Left kidney (tissue), 8 donors: ENCODE data around the gene PRM1. TPM values are rescaled to one million over a fixed set of nuclear protein-coding genes. Genes with fewer than 3 reads are reported as not detected.
A peak's percentile ranks its signal among the peaks of the same experiment; 100 is the strongest.

Source experiments
- DNase-seq: peaks from one replicate; pipeline ENCODE4 v3.0.0-alpha.2; 2013
- long read RNA-seq, 8 donors: transcript quantifications; one replicate each; lab custom pipeline, GENCODE V29; 2026
- polyA plus RNA-seq: library from polyadenylated mRNA; unstranded; fragments of 120-200 nt; gene quantifications from one replicate; pipeline ENCODE4 v1.2.1, GENCODE V29; 2013; ENCODE audit not compliant: insufficient read length

Gene PRM1, protein sequence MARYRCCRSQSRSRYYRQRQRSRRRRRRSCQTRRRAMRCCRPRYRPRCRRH
- not detected for polyA plus RNA-seq
- long read RNA-seq, donor 1: 0 reads
- long read RNA-seq, donor 2: 0 reads
- long read RNA-seq, donor 3: 0 reads
- long read RNA-seq, donor 4: 0 reads
- long read RNA-seq, donor 5: 0 reads
- long read RNA-seq, donor 6: 0 reads
- long read RNA-seq, donor 7: 0 reads
- long read RNA-seq, donor 8: 0 reads

GRCh38 chr16:11280616-11281522, at the start of gene PRM1:
Gene PRM1, minus strand, starts transcription at chr16:11281330. Its CDS starts 92 bp downstream, at chr16:11281238.
- no peak for DNase-seq

DNA sequence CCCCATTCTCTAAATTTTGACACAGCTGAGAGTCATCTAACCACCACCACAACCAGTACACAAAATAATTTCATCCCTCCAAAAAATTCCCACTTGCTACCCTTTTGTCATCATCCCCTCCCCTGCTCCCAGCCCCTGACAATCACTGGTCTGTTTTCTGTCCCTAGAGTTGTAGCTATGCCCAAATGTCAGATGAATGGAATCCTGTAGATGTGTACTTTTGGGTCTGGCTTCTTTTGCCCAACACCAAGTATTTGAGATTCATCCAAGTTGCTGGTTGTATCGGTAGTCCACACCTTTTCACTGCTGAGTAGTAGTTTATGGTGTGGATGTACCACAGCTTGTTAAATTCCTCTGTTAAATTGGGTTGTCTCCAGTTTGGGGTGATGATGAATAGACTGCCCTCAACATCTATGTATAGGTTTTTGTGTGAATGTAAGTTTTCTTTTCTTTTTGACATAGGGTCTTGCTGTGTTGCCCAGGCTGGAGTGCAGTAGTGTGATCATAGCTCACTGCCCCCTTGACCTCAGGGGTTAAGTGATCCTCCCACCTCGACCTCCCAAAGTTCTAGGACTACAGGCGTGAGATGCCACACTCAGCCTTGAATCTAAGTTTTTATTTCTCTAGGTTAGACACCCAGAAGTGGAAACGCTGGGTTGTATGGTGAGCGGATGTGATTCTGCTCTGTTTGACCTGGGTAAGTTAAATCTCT, 49.6 kb upstream of the PRM1 start:
- no peak for DNase-seq

GRCh38 chr16:11329891-11330290, 48.8 kb upstream of the PRM1 start:
- no peak for DNase-seq

DNA sequence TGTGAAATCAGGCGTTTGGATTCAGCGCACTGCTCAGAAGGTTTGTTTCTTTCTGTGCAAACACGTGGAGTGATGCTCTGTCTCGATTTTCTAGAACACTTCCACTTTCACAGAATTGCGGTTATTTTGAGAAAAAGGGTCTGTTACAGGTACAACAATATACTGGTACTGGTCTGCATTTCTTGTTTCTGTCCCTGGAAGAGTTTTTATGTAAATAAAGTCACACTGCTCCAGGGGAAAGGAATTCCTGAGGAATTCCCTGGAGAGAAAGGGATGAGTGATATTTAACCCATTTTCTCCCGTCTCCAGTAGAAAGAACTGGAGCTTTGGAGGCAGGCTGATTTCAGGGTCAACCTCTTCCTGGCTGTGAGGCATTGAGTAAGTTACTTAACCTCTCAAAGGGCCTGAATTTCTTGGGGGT, 48.0 kb upstream of the PRM1 start:
- DNase-seq: no peak

GRCh38 chr16:11328172-11329070, 47.3 kb upstream of the PRM1 start:
- peak; percentile 92 for DNase-seq

DNA sequence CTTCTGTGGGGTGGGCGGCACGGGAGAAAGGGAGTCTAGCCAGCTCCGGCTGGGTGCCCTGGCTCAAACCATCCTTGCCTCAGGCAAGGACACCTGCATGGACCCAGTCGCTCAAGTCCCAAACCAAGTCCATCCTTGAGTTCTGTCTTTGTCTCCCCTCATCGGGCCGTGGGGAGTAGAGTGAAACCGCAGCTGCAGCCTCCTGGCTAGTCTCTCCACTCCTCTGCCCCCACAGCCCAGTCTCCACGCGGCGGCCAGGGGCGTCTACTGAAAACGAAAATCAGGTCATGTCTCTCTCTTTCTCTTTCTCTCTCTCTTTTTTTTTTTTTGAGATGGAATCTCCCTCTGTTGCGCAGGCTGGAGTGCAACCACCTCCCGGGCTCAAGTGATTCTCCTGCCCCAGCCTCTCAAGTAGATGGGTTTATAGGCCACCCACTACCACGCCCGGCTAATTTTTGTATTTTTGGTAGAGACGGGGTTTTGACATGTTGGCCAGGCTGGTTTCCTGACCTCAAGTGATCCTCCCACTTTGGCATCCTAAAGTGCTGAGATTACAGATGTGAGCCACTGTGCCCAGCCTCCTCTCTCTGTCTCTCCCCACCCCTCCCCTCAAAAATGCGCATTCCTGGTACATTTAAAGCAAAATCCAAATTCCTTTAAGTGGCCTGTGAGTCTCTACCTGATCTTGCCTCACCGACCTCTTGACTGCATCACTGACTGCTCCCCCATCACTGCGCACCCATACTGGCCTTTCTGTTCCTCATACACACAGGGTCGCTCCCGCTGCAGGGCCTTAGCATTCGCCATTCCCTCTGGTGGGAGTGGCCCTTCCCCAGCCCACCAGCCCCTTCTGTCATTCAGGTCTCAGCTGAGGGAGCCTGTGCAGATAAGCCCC, 46.4 kb upstream of the PRM1 start:
- DNase-seq: no peak

DNA sequence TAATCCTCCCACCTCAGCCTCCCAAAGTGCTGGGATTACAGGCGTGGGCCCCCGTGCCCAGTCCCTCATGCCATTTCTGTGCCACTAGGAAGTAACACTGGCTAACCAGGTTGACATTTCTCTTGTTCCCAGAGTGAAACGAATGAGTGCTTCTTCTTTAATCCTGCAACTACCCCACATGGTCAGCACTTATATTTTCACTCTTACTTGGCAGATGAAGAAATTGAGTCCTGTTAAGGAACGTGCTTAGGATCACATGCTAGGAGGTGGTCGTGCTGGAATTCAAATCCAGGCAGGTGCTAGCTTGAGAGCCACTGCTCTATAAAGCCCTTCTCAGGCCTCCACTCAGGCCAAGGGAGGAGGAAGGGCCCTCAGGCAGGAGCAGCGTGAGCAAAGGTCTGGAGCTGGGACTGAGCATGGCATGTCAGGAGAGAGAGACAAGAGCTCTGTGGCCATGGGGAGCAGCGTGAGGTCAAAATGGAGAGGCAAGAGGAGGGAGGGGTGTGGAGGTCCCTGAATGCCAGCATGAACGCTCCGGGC, 45.7 kb upstream of the PRM1 start:
- DNase-seq: no peak

GRCh38 chr16:11326084-11326736, 45.1 kb upstream of the PRM1 start:
- no peak for DNase-seq

DNA sequence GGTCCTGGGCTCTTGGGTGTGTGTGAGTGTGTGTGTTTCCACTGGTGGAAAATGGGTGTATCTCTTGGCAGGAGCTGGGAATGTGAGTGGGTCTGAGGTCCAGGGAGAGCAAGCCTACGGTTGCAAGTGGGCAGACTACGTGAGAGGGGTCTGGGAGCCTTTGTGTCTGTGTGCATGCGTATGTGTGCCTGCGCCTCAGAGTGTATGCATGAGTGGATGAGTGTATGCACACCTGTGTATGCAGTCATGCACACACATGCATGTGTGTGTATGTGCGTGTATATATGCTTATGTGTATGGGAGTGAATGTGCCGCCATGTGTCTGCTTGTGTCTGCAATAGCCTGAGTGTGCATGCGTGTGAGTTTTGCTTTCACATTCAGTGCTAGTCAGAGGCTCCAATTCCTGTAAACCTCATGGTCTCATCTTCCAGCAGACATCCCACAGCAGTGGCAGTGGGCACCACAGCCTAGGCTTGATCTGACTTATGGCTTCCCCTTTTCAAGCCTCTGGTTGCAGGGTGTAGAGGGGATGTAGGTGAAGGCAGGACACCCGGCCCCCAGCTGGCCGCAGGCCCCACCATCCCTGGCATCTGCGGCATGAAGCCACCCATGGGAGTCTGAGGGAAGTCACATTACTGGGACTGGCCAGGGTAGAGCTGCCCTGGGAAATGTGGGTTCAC, 44.4 kb upstream of the PRM1 start:
- DNase-seq: no peak

DNA sequence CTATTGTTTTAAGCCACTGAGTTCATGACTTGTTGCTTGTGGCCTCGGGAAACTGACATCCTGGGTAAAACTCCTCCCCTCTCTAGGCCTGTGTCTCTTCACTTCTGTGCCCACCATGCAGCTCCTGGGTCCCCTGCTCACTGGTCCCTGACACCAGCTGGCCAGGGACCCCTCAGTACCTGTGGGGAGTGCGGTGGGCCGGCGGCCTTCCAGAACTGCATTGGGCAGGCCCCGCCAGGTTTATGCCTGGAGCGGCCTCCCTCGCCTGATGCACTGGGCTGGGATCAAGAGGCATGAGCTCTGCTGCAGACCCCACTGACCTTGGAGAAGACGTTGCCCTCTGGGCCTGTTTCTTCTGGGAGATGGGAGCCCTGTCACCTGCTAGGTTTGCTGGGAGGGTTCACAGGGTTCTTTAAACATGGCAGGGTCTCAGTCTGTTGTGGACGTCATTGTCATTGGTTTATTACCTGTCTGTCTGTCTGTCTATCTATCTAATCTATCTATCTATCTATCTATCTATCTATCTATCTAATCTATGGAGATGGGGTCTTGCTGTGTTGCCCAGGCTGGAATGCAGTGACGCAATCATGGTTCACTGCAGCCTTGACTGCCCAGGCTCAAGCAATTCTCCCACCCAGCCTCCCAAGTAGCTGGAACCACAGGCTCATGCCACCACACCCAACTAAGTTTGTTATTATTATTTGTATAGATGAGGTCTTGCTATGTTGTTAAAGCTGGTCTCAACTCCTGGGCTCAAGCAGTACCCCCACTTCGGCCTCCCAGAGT, 42.6 kb upstream of the PRM1 start:
- DNase-seq: no peak

- no peak for DNase-seq
These were observed 41.7 kb upstream of the PRM1 start for GRCh38 chr16:11322823-11323222.

DNA sequence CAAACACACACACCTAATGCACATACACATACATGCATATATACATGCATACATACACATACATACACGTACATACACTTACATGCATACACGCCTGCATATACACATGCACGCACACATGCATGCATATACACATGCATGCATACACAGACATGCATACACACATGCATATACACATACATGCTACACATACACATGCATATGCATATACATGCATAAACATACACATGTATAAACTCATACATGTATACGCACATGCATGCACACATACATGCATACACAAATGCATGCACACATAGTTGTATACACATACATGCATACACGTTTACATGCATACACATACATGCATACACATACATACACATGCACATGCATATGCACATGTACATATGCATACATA, 40.5 kb upstream of the PRM1 start:
- no peak for DNase-seq

- no peak for DNase-seq
These were observed 39.0 kb upstream of the PRM1 start for GRCh38 chr16:11320170-11320569.

- no peak for DNase-seq
These were observed 38.5 kb upstream of the PRM1 start for GRCh38 chr16:11319529-11320146.

- no peak for DNase-seq
These were observed 37.7 kb upstream of the PRM1 start for GRCh38 chr16:11318817-11319216.

- DNase-seq: no peak
These were observed 35.3 kb upstream of the PRM1 start for GRCh38 chr16:11316331-11317015.

DNA sequence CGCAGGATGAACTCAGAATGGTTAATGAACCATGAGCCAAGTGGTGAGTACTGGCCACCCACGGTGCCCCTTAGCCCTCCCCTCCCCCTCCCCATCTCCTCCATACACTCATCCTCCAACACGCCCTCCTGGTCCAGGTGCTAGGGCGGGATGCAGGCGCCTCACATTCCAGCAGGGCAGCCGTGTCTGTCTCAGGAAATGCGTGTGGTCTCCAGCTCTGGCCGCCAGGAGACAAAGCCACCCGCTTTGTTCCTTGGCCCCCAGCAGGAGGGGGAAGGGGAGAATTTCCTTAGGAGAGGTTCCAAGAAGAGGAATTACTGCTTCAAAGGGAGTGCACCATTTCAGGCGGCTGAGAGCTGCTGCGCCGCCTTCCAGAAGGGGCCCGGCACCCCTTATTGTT, 34.4 kb upstream of the PRM1 start:
- DNase-seq: peak; percentile 83
